WTC11 (cell line): Measurements from ENCODE around the gene ERC1. TPM values are rescaled to one million over a fixed set of nuclear protein-coding genes. Genes with fewer than 3 reads are reported as not detected.

Experiments
- ATAC-seq: fragments of 200-7000 bp; cut with Tn5 transposase; 2 replicates; pipeline ENCODE4 v1.10.0; 2021; ENCODE audit warnings: mild to moderate bottlenecking, moderate library complexity
- CTCF ChIA-PET: fragments of 300-600 bp; sonication (Branson Sonifier 250); formaldehyde crosslinking; loops from one replicate; lab custom pipeline; 2021; ENCODE audit warnings: antibody characterized with exemption; lab: Charles Lee
- POLR2A ChIA-PET: fragments of 350-600 bp; sonication (Branson Sonifier 250); formaldehyde crosslinking; loops from one replicate; lab custom pipeline; 2021; ENCODE audit warnings: antibody characterized with exemption; lab: Charles Lee
- DNase-seq: peaks from one replicate; pipeline ENCODE4 v3.0.0; 2021; ENCODE audit warnings: low spot score
- H3K27ac Mint-ChIP-seq: 2 replicates; pipeline ENCODE4 v1.8.0; 2021; ENCODE audit warnings: mixed read lengths
- H3K27me3 Mint-ChIP-seq: 2 replicates; pipeline ENCODE4 v1.8.0; 2021; ENCODE audit warnings: low read depth, mild to moderate bottlenecking, moderate library complexity, mixed read lengths
- H3K36me3 Mint-ChIP-seq: 2 replicates; pipeline ENCODE4 v1.8.0; 2021; ENCODE audit warnings: mixed read lengths
- H3K4me1 Mint-ChIP-seq: 2 replicates; pipeline ENCODE4 v1.8.0; 2022; ENCODE audit warnings: mixed read lengths
- H3K4me3 Mint-ChIP-seq: 2 replicates; pipeline ENCODE4 v1.8.0; 2021; ENCODE audit warnings: mild to moderate bottlenecking, moderate library complexity, mixed read lengths
- H3K9me3 Mint-ChIP-seq: 2 replicates; pipeline ENCODE4 v1.8.0; 2021; ENCODE audit warnings: mixed read lengths
- ATF1 ChIP-seq: sonication (generic); formaldehyde crosslinking; IDR thresholded peaks from 2 replicates; pipeline ENCODE4 v1.8.1; 2023; ENCODE audit warnings: mild to moderate bottlenecking, moderate library complexity, missing genetic modification reagents
- ESRRA ChIP-seq: sonication (generic); formaldehyde crosslinking; IDR thresholded peaks from 2 replicates; pipeline ENCODE4 v1.8.1; 2022; ENCODE audit warnings: mild to moderate bottlenecking, missing genetic modification reagents, borderline replicate concordance
- FOXJ3 ChIP-seq: sonication (generic); formaldehyde crosslinking; IDR thresholded peaks from 2 replicates; pipeline ENCODE4 v1.9.0; 2021; ENCODE audit warnings: missing genetic modification reagents, mild to moderate bottlenecking, borderline replicate concordance
- FOXP1 ChIP-seq: sonication (generic); formaldehyde crosslinking; IDR thresholded peaks from 2 replicates; pipeline ENCODE4 v1.8.0; 2022; ENCODE audit warnings: missing genetic modification reagents, mild to moderate bottlenecking, moderate library complexity, borderline replicate concordance
- GRHL2 ChIP-seq: fragments of 250-450 bp; sonication (Bioruptor Pico); IDR thresholded peaks from 2 replicates; pipeline ENCODE4 v1.8.0; 2022; ENCODE audit warnings: mild to moderate bottlenecking, moderate library complexity; ENCODE audit not compliant: insufficient replicate concordance, severe bottlenecking
- KAT7 ChIP-seq: sonication (generic); formaldehyde crosslinking; IDR thresholded peaks from 2 replicates; pipeline ENCODE4 v1.8.1; 2023; ENCODE audit warnings: missing genetic modification reagents, mild to moderate bottlenecking, borderline replicate concordance
- NR2C2 ChIP-seq: sonication (generic); formaldehyde crosslinking; IDR thresholded peaks from 2 replicates; pipeline ENCODE4 v1.8.0; 2022; ENCODE audit warnings: mild to moderate bottlenecking, missing genetic modification reagents
- NR3C1 ChIP-seq: sonication (generic); formaldehyde crosslinking; conservative IDR thresholded peaks from 2 replicates; pipeline ENCODE4 v1.8.1; 2023; ENCODE audit warnings: low read depth, mild to moderate bottlenecking, missing genetic modification reagents
- RELA ChIP-seq: sonication (generic); formaldehyde crosslinking; IDR thresholded peaks from 2 replicates; pipeline ENCODE4 v1.8.1; 2022; ENCODE audit warnings: missing genetic modification reagents, mild to moderate bottlenecking, borderline replicate concordance
- RORB ChIP-seq: fragments of 250-450 bp; sonication (Bioruptor Pico); IDR thresholded peaks from 2 replicates; pipeline ENCODE4 v1.9.0; 2021; ENCODE audit warnings: mild to moderate bottlenecking
- SMAD4 ChIP-seq: sonication (generic); formaldehyde crosslinking; IDR thresholded peaks from 2 replicates; pipeline ENCODE4 v1.8.0; 2022; ENCODE audit warnings: mild to moderate bottlenecking, missing genetic modification reagents
- SP1 ChIP-seq: sonication (generic); formaldehyde crosslinking; conservative IDR thresholded peaks from 2 replicates; pipeline ENCODE4 v1.8.1; 2022; ENCODE audit warnings: missing genetic modification reagents
- ZNF138 ChIP-seq: sonication (generic); formaldehyde crosslinking; conservative IDR thresholded peaks from 2 replicates; pipeline ENCODE4 v1.8.1; 2022; ENCODE audit warnings: mild to moderate bottlenecking, moderate library complexity, missing genetic modification reagents
- ZNF396 ChIP-seq: fragments of 250-450 bp; sonication (Bioruptor Pico); IDR thresholded peaks from 2 replicates; pipeline ENCODE4 v1.8.0; 2021; ENCODE audit warnings: mild to moderate bottlenecking, moderate library complexity, borderline replicate concordance
- total RNA-seq: library from RNA; stranded (reverse); gene quantifications from 3 replicates; pipeline ENCODE4 v1.2.3, GENCODE V29; 2021
- TF ChIP-seq, protein P1 (sequence below): sonication (generic); formaldehyde crosslinking; IDR thresholded peaks from 2 replicates; pipeline ENCODE4 v1.8.1; 2022; ENCODE audit warnings: low read depth, mild to moderate bottlenecking, moderate library complexity, missing genetic modification reagents, borderline replicate concordance
- TF ChIP-seq, protein P2 (sequence below): sonication (generic); formaldehyde crosslinking; IDR thresholded peaks from 2 replicates; pipeline ENCODE4 v1.8.1; 2022; ENCODE audit warnings: mild to moderate bottlenecking, missing genetic modification reagents, moderate library complexity, borderline replicate concordance
- TF ChIP-seq, protein P3 (sequence below): fragments of 250-450 bp; sonication (Bioruptor Pico); IDR thresholded peaks from 2 replicates; pipeline ENCODE4 v1.9.0; 2021; ENCODE audit warnings: mild to moderate bottlenecking, borderline replicate concordance
- TF ChIP-seq, protein P4 (sequence below): sonication (generic); formaldehyde crosslinking; IDR thresholded peaks from 2 replicates; pipeline ENCODE4 v1.8.1; 2023; ENCODE audit warnings: mild to moderate bottlenecking, missing genetic modification reagents, moderate library complexity
- TF ChIP-seq, protein P5 (sequence below): sonication (generic); formaldehyde crosslinking; IDR thresholded peaks from 2 replicates; pipeline ENCODE4 v1.8.0; 2022; ENCODE audit warnings: mild to moderate bottlenecking, missing genetic modification reagents

ERC1 gene
- total RNA-seq, 1 experiment from 2014 or later: 47.5 TPM

DNA sequence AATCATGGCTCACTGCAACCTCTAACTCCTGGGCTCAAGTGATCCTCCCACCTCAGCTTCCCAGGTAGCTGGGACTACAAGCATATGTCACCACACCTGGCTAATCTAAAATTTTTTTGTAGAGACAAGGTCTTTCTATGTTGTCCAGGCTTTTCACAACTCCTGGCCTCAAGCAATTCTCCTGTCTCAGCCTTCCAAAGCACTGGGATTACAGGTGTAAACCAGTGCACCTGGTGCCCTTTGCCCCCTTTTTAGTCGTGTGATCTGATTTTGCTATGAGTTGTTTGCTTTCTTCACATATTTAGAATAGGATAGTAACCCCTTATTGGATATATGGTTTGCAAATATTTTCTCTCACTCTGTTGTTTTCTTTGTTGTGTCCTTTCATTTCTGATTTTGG is 39.8 kb upstream of the ERC1 start:
- Mint-ChIP-seq H3K4me3 (peak overlapping the region; percentile 97), H3K36me3 (no peaks in the 10 kb centered on the region; the same call in 1 of the 2 replicates), H3K27ac (no peak overlapping the region), H3K27me3 (no peaks in the 10 kb centered on the region), H3K9me3 (no peaks in the 10 kb centered on the region; the same call in 1 of the 2 replicates), H3K4me1 (peaks cover 17% of the 10 kb centered on the region)
- TF ChIP-seq ESRRA (CRISPR knock-in tag) (no peak), GRHL2 (CRISPR knock-in tag) (no peak), ZNF138 (CRISPR knock-in tag) (no peak), RORB (CRISPR knock-in tag) (no peak), FOXP1 (CRISPR knock-in tag) (no peak), NR2C2 (CRISPR knock-in tag) (no peak), SP1 (no peak), KAT7 (CRISPR knock-in tag) (no peak), NR3C1 (CRISPR knock-in tag) (no peak), ZNF396 (CRISPR knock-in tag) (no peak), SMAD4 (CRISPR knock-in tag) (no peak), RELA (no peak), ATF1 (CRISPR knock-in tag) (no peak), FOXJ3 (CRISPR knock-in tag) (no peak)
- TF ChIP-seq, protein P1, sequence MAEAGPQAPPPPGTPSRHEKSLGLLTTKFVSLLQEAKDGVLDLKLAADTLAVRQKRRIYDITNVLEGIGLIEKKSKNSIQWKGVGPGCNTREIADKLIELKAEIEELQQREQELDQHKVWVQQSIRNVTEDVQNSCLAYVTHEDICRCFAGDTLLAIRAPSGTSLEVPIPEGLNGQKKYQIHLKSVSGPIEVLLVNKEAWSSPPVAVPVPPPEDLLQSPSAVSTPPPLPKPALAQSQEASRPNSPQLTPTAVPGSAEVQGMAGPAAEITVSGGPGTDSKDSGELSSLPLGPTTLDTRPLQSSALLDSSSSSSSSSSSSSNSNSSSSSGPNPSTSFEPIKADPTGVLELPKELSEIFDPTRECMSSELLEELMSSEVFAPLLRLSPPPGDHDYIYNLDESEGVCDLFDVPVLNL: no peak
- TF ChIP-seq, protein P2, sequence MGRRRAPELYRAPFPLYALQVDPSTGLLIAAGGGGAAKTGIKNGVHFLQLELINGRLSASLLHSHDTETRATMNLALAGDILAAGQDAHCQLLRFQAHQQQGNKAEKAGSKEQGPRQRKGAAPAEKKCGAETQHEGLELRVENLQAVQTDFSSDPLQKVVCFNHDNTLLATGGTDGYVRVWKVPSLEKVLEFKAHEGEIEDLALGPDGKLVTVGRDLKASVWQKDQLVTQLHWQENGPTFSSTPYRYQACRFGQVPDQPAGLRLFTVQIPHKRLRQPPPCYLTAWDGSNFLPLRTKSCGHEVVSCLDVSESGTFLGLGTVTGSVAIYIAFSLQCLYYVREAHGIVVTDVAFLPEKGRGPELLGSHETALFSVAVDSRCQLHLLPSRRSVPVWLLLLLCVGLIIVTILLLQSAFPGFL (CRISPR knock-in tag): no peak
- TF ChIP-seq, protein P3, sequence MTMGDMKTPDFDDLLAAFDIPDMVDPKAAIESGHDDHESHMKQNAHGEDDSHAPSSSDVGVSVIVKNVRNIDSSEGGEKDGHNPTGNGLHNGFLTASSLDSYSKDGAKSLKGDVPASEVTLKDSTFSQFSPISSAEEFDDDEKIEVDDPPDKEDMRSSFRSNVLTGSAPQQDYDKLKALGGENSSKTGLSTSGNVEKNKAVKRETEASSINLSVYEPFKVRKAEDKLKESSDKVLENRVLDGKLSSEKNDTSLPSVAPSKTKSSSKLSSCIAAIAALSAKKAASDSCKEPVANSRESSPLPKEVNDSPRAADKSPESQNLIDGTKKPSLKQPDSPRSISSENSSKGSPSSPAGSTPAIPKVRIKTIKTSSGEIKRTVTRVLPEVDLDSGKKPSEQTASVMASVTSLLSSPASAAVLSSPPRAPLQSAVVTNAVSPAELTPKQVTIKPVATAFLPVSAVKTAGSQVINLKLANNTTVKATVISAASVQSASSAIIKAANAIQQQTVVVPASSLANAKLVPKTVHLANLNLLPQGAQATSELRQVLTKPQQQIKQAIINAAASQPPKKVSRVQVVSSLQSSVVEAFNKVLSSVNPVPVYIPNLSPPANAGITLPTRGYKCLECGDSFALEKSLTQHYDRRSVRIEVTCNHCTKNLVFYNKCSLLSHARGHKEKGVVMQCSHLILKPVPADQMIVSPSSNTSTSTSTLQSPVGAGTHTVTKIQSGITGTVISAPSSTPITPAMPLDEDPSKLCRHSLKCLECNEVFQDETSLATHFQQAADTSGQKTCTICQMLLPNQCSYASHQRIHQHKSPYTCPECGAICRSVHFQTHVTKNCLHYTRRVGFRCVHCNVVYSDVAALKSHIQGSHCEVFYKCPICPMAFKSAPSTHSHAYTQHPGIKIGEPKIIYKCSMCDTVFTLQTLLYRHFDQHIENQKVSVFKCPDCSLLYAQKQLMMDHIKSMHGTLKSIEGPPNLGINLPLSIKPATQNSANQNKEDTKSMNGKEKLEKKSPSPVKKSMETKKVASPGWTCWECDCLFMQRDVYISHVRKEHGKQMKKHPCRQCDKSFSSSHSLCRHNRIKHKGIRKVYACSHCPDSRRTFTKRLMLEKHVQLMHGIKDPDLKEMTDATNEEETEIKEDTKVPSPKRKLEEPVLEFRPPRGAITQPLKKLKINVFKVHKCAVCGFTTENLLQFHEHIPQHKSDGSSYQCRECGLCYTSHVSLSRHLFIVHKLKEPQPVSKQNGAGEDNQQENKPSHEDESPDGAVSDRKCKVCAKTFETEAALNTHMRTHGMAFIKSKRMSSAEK (CRISPR knock-in tag): no peak
- TF ChIP-seq, protein P4, sequence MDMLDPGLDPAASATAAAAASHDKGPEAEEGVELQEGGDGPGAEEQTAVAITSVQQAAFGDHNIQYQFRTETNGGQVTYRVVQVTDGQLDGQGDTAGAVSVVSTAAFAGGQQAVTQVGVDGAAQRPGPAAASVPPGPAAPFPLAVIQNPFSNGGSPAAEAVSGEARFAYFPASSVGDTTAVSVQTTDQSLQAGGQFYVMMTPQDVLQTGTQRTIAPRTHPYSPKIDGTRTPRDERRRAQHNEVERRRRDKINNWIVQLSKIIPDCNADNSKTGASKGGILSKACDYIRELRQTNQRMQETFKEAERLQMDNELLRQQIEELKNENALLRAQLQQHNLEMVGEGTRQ (CRISPR knock-in tag): no peak
- TF ChIP-seq, protein P5, sequence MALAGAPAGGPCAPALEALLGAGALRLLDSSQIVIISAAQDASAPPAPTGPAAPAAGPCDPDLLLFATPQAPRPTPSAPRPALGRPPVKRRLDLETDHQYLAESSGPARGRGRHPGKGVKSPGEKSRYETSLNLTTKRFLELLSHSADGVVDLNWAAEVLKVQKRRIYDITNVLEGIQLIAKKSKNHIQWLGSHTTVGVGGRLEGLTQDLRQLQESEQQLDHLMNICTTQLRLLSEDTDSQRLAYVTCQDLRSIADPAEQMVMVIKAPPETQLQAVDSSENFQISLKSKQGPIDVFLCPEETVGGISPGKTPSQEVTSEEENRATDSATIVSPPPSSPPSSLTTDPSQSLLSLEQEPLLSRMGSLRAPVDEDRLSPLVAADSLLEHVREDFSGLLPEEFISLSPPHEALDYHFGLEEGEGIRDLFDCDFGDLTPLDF (CRISPR knock-in tag): no peak
- ChIA-PET POLR2A (no interaction called here), CTCF (interaction anchor here (1.4 kb wide), 1 partner anchor 150 kb away, joined by 3 read pairs; no protein-coding TSS in a partner anchor)
- ATAC-seq: no peak
- no peak for DNase-seq
